Fibroblast of lung (primary cell): ENCODE data around the gene PCDH12. TPM values are rescaled to one million over a fixed set of nuclear protein-coding genes. Genes with fewer than 3 reads are reported as not detected.

Source experiments
- DNase-seq, 2 donors: peaks; one replicate each; pipeline versions ENCODE4 v3.0.0 to v3.0.0-alpha.2; 2010; ENCODE audit warnings: low read depth in 2 of 2
- H2AFZ ChIP-seq: 2 replicates; pipeline ENCODE4 v1.5.1; 2012; ENCODE audit warnings: low read length, control low read depth, inconsistent platforms
- H3K27ac ChIP-seq: 2 replicates; pipeline ENCODE4 v1.5.1; 2011; ENCODE audit warnings: low read length, control low read depth; ENCODE audit not compliant: insufficient read depth
- H3K27me3 ChIP-seq: 2 replicates; pipeline ENCODE4 v1.5.1; 2011; ENCODE audit warnings: mild to moderate bottlenecking, low read length; ENCODE audit not compliant: control insufficient read depth, insufficient read depth
- H3K36me3 ChIP-seq: 2 replicates; pipeline ENCODE4 v1.5.1; 2011; ENCODE audit warnings: low read length; ENCODE audit not compliant: control insufficient read depth, insufficient read depth
- H3K4me1 ChIP-seq: 2 replicates; pipeline ENCODE4 v1.5.1; 2011; ENCODE audit warnings: low read length; ENCODE audit not compliant: control insufficient read depth, insufficient read depth; ENCODE audit errors: extremely low read depth
- H3K4me2 ChIP-seq: 2 replicates; pipeline ENCODE4 v1.5.1; 2011; ENCODE audit warnings: low read length, control low read depth; ENCODE audit not compliant: insufficient read depth; ENCODE audit errors: extremely low read depth
- H3K4me3 ChIP-seq, 4 experiments: fragments of 200-600 bp in 1 of 4; sonication (generic) in 1 of 4; replicated peaks in 1 of 4; 2 replicates each; pipeline ENCODE4 v1.5.1; 2011 to 2016; ENCODE audit warnings: low read length in 4 of 4, low read depth in 3 of 4, mild to moderate bottlenecking in 3 of 4, control low read depth in 2 of 4, inconsistent platforms in 1 of 4, mixed read lengths in 1 of 4; ENCODE audit not compliant: insufficient read depth in 1 of 4; ENCODE audit errors: control extremely low read depth in 1 of 4
- H3K79me2 ChIP-seq: 2 replicates; pipeline ENCODE4 v1.5.1; 2012; ENCODE audit warnings: mild to moderate bottlenecking, low read length, inconsistent platforms; ENCODE audit not compliant: control insufficient read depth, insufficient read depth
- H3K9ac ChIP-seq: 2 replicates; pipeline ENCODE4 v1.5.1; 2011; ENCODE audit warnings: mild to moderate bottlenecking, low read length, control low read depth; ENCODE audit not compliant: insufficient read depth
- H3K9me3 ChIP-seq: 2 replicates; pipeline ENCODE4 v1.5.1; 2012; ENCODE audit warnings: low read depth, low read length; ENCODE audit not compliant: control insufficient read depth, insufficient read depth
- H4K20me1 ChIP-seq: 2 replicates; pipeline ENCODE4 v1.5.1; 2011; ENCODE audit warnings: low read length; ENCODE audit not compliant: control insufficient read depth, insufficient read depth; ENCODE audit errors: extremely low read depth
- EZH2 ChIP-seq: IDR thresholded peaks from 2 replicates; pipeline ENCODE4 v1.5.1; 2012; ENCODE audit warnings: low read length, control low read depth, mild to moderate bottlenecking; ENCODE audit errors: missing control alignments
- polyA plus RNA-seq, 2 donors: library from polyadenylated mRNA; depleted of rRNA in 1 of 2; stranded (reverse) in 1 of 2; unstranded in 1 of 2; fragments of >200 nt; gene quantifications; 2 replicates each; pipeline ENCODE4 v1.2.1, GENCODE V29; 2011 to 2012; ENCODE audit warnings: missing spikeins in 1 of 2
- total RNA-seq: library from RNA; depleted of rRNA; stranded (reverse); fragments of >200 nt; gene quantifications from 2 replicates; pipeline ENCODE4 v1.2.1, GENCODE V29; 2014
- TF ChIP-seq, protein P1 (sequence below), 2 donors: IDR thresholded peaks in 1 of 2; conservative IDR thresholded peaks in 1 of 2; 1 replicate in 1 of 2; 2 replicates in 1 of 2; pipeline ENCODE4 v1.5.1; 2011 to 2012; ENCODE audit warnings: low read length in 2 of 2, control low read depth in 1 of 2, inconsistent platforms in 1 of 2, low read depth in 1 of 2, mild to moderate bottlenecking in 1 of 2

PCDH12 gene
- total and polyA plus RNA-seq, 2 donors (not counting 1 experiment from before 2014, with no cell fraction given): under 0.01 to 0.02 TPM

DNA sequence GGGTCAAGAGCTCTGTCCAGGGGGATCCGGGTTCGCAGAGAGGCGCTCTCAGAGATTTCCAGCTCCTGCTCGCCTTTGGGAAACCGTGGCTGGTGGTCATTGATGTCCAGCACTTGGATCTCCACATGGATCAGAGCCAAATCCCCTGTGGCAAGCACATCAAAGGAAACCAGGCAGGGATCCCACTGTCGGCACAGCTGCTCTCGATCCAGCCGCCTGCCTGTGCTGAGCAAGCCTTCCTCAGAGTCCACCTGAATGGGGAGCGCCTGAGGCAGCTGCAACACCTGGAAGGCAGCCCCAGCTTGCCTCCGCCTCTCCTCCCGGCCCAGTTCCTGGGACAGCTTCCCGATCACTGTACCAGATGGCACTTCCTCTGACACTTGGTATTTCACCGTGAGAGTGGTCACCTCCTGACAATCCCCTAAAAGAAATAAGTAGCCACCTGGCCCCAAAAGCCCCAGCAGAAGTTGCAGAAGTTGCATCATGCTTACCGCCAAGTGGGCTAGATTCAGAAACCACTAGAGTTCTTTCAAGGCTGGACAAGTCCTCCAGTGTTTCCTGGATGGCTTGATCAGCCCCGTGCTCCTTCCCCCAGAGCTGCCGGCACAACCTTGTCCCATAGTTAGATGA is 520 bp downstream of the PCDH12 start:
- TF ChIP-seq, protein P1, sequence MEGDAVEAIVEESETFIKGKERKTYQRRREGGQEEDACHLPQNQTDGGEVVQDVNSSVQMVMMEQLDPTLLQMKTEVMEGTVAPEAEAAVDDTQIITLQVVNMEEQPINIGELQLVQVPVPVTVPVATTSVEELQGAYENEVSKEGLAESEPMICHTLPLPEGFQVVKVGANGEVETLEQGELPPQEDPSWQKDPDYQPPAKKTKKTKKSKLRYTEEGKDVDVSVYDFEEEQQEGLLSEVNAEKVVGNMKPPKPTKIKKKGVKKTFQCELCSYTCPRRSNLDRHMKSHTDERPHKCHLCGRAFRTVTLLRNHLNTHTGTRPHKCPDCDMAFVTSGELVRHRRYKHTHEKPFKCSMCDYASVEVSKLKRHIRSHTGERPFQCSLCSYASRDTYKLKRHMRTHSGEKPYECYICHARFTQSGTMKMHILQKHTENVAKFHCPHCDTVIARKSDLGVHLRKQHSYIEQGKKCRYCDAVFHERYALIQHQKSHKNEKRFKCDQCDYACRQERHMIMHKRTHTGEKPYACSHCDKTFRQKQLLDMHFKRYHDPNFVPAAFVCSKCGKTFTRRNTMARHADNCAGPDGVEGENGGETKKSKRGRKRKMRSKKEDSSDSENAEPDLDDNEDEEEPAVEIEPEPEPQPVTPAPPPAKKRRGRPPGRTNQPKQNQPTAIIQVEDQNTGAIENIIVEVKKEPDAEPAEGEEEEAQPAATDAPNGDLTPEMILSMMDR (conservative IDR thresholded peaks at IDR 0.05 in 1 of 2, IDR thresholded peaks at IDR 0.05 in 1 of 2; ENCODE audit: low read depth in 1 of 2, low read length in 2 of 2): no peak
- no peak for TF ChIP-seq EZH2
- H3K9ac ChIP-seq: no peak overlapping the region
- H3K27me3 ChIP-seq: peaks cover 8% of the 10 kb centered on the region
- H3K9me3 ChIP-seq: no peaks in the 10 kb centered on the region
- H2AFZ ChIP-seq: no peak overlapping the region
- H3K4me3 ChIP-seq: no peak overlapping the region
- H4K20me1 ChIP-seq: no peaks in the 10 kb centered on the region
- H3K79me2 ChIP-seq: no peaks in the 10 kb centered on the region
- no peaks in the 10 kb centered on the region for H3K4me1 ChIP-seq
- H3K27ac ChIP-seq: no peak overlapping the region
- H3K36me3 ChIP-seq: no peaks in the 10 kb centered on the region
- DNase-seq: no peak
- H3K4me2 ChIP-seq: no peak overlapping the region

DNA sequence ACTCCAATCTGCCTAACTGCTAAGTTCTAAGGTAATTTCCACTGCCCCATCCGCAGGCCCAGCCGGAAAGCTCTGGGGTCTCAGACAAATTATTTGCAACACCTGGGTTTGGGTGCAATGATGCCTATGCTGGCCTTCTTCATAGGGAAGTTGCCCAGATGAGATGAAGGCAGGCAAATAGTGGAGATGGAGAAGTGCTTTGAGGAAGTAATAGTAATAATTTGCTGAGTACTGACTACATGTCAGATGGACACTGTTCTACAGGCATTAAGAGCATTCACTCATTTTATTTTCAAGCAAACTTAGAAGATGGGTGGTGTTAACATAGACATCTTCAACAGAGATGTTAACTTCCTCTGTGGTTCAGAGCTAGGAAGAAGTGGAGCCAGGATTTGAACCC is 3.8 kb downstream of the PCDH12 start:
- DNase-seq: no peak
- no peak overlapping the region for H3K4me2 ChIP-seq
- no peaks in the 10 kb centered on the region for H3K79me2 ChIP-seq
- H3K9me3 ChIP-seq: no peaks in the 10 kb centered on the region
- no peak overlapping the region for H3K9ac ChIP-seq
- H3K4me3 ChIP-seq: no peak overlapping the region
- no peaks in the 10 kb centered on the region for H3K4me1 ChIP-seq
- no peak overlapping the region for H2AFZ ChIP-seq
- H3K27ac ChIP-seq: no peak overlapping the region
- peaks cover 11% of the 10 kb centered on the region for H3K27me3 ChIP-seq
- no peaks in the 10 kb centered on the region for H4K20me1 ChIP-seq
- TF ChIP-seq, protein P1 (conservative IDR thresholded peaks at IDR 0.05 in 1 of 2, IDR thresholded peaks at IDR 0.05 in 1 of 2; ENCODE audit: low read depth in 1 of 2, low read length in 2 of 2): no peak
- no peak for TF ChIP-seq EZH2
- no peaks in the 10 kb centered on the region for H3K36me3 ChIP-seq

DNA sequence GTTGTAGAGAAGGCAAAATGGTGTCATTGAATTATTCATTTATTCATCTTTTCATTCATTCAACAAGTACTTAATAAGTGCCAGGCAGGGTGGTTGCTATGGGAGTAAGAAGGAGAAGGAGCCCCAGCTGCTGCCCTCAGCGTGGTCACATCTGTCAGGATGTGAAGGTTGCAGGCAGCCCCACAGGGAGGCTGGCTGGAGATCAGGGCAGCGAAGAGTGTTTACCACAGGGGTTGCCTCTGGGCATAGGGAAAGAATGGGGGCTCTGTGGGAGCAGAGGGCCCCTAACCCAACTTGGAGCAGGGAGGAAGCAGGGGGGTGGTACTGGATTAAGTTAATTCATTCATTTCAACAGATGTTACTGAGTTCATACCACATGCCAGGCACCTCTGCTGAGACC is 6.0 kb downstream of the PCDH12 start:
- H3K79me2 ChIP-seq: no peaks in the 10 kb centered on the region
- no peaks in the 10 kb centered on the region for H3K9me3 ChIP-seq
- no peaks in the 10 kb centered on the region for H3K4me1 ChIP-seq
- H3K4me3 ChIP-seq: no peak overlapping the region
- H4K20me1 ChIP-seq: no peaks in the 10 kb centered on the region
- no peak overlapping the region for H3K9ac ChIP-seq
- no peak overlapping the region for H3K4me2 ChIP-seq
- H3K36me3 ChIP-seq: no peaks in the 10 kb centered on the region
- peaks cover 11% of the 10 kb centered on the region for H3K27me3 ChIP-seq
- H3K27ac ChIP-seq: no peak overlapping the region
- TF ChIP-seq, protein P1 (conservative IDR thresholded peaks at IDR 0.05 in 1 of 2, IDR thresholded peaks at IDR 0.05 in 1 of 2; ENCODE audit: low read depth in 1 of 2, low read length in 2 of 2): no peak
- no peak for TF ChIP-seq EZH2
- no peak for DNase-seq
- no peak overlapping the region for H2AFZ ChIP-seq
